GM19324 (cell line): ENCODE results near the gene CELF5.
"Not testable (repeated sequence)": the region's sequence is repeated elsewhere in the genome, so short reads cannot be mapped to it uniquely, and the experiment has no call there.

Experiments used
- ATAC-seq: cut with Tn5 transposase; IDR thresholded peaks from one replicate; pipeline ENCODE4 v1.9.1; 2021; ENCODE audit warnings: mild to moderate bottlenecking, moderate library complexity; ENCODE audit not compliant: unreplicated experiment, low FRiP score

Gene CELF5

GRCh38 chr19:3315676-3315973, 91.2 kb downstream of the CELF5 start:
- no peak for ATAC-seq

- no peak for ATAC-seq
These were observed 91.7 kb downstream of the CELF5 start for GRCh38 chr19:3316132-3316648.

- ATAC-seq, result no peak
These were observed 92.3 kb downstream of the CELF5 start for GRCh38 chr19:3316659-3317207.

GRCh38 chr19:3319643-3320353, 95.3 kb downstream of the CELF5 start:
- no peak for ATAC-seq

- no peak for ATAC-seq
These were observed 95.9 kb downstream of the CELF5 start for GRCh38 chr19:3320354-3320670.

- ATAC-seq, result no peak
These were observed 96.4 kb downstream of the CELF5 start for GRCh38 chr19:3320853-3321252.

- no peak for ATAC-seq
These were observed 97.2 kb downstream of the CELF5 start for GRCh38 chr19:3321696-3322095.

GRCh38 chr19:3322199-3322978, 97.9 kb downstream of the CELF5 start:
- no peak for ATAC-seq

- ATAC-seq, result no peak
These were observed 98.6 kb downstream of the CELF5 start for GRCh38 chr19:3323026-3323425.

- no peak for ATAC-seq
These were observed 99.2 kb downstream of the CELF5 start for GRCh38 chr19:3323658-3324057.

GRCh38 chr19:3324405-3324856, 100.0 kb downstream of the CELF5 start:
- no peak for ATAC-seq

- no peak for ATAC-seq
These were observed 101.0 kb downstream of the CELF5 start for GRCh38 chr19:3325451-3325850.

GRCh38 chr19:3328743-3329142, 104.3 kb downstream of the CELF5 start:
- no peak for ATAC-seq

- ATAC-seq, result no peak
These were observed 105.6 kb downstream of the CELF5 start for GRCh38 chr19:3330047-3330446.

GRCh38 chr19:3332232-3332631, 107.8 kb downstream of the CELF5 start:
- ATAC-seq, result not testable (repeated sequence)

- ATAC-seq, result no peak
These were observed 108.6 kb downstream of the CELF5 start for GRCh38 chr19:3333020-3333583.

- ATAC-seq, result no peak
These were observed 109.2 kb downstream of the CELF5 start for GRCh38 chr19:3333662-3334061.

- ATAC-seq, result not testable (repeated sequence)
These were observed 110.4 kb downstream of the CELF5 start for GRCh38 chr19:3334749-3335430.

- ATAC-seq, result no peak
These were observed 111.2 kb downstream of the CELF5 start for GRCh38 chr19:3335431-3336350.

GRCh38 chr19:3336351-3336679, 111.9 kb downstream of the CELF5 start:
- ATAC-seq, result no peak
